Esophagus muscularis mucosa (tissue), 4 donors: ENCODE results near the gene ARHGAP5. TPM values are rescaled to one million over a fixed set of nuclear protein-coding genes. Genes with fewer than 3 reads are reported as not detected.
A peak's percentile ranks its signal among the peaks of the same experiment; 100 is the strongest.
"Not testable (repeated sequence)": the region's sequence is repeated elsewhere in the genome, so short reads cannot be mapped to it uniquely, and the experiment has no call there.

Experiments
- DNase-seq: peaks from one replicate; pipeline ENCODE4 v3.0.0-alpha.2; 2017; ENCODE audit errors: extremely low spot score
- H3K27ac ChIP-seq, 4 donors: fragments of 200-600 bp; sonication (generic); replicated peaks in 1 of 4; 1 replicate in 3 of 4; 2 replicates in 1 of 4; pipeline ENCODE4 v1.5.1; 2016 to 2019; ENCODE audit warnings: mild to moderate bottlenecking in 1 of 4
- H3K27me3 ChIP-seq, 4 donors: fragments of 200-600 bp; sonication (generic); one replicate each; pipeline versions ENCODE4 v1.5.1 to v1.6.0; 2016 to 2019
- H3K36me3 ChIP-seq, 4 donors: fragments of 200-600 bp; sonication (generic); one replicate each; pipeline ENCODE4 v1.5.1; 2016 to 2019
- H3K4me1 ChIP-seq, 4 donors: fragments of 200-600 bp; sonication (generic); one replicate each; pipeline ENCODE4 v1.5.1; 2016 to 2019
- H3K4me3 ChIP-seq, 4 donors: fragments of 200-600 bp; sonication (generic); 1 replicate in 2 of 4; 2 replicates in 2 of 4; pipeline ENCODE4 v1.5.1; 2016 to 2019; ENCODE audit warnings: mild to moderate bottlenecking in 4 of 4, moderate library complexity in 1 of 4
- H3K9me3 ChIP-seq, 4 donors: fragments of 200-600 bp; sonication (generic); 1 replicate in 3 of 4; 2 replicates in 1 of 4; pipeline ENCODE4 v1.5.1; 2016 to 2019
- CTCF ChIP-seq, 3 experiments: fragments of 200-600 bp in 2 of 3; fragments of 450-650 bp in 1 of 3; sonication (generic) in 2 of 3; IDR thresholded peaks; one replicate each; pipeline ENCODE4 v1.5.1; 2017 to 2019; ENCODE audit warnings: antibody characterized with exemption in 3 of 3, mild to moderate bottlenecking in 2 of 3, moderate library complexity in 1 of 3
- EP300 ChIP-seq: sonication (generic); formaldehyde crosslinking; IDR thresholded peaks from one replicate; pipeline ENCODE4 v1.6.1; 2017; ENCODE audit warnings: antibody characterized with exemption
- POLR2A ChIP-seq: fragments of 450-650 bp; IDR thresholded peaks from one replicate; pipeline ENCODE4 v1.6.1; 2017; ENCODE audit warnings: antibody characterized with exemption, moderate library complexity, mild to moderate bottlenecking, low read depth
- POLR2AphosphoS5 ChIP-seq, 2 donors: sonication (generic); formaldehyde crosslinking; IDR thresholded peaks; one replicate each; pipeline ENCODE4 v1.6.1; 2017; ENCODE audit warnings: antibody characterized with exemption in 2 of 2
- WGBS: methylation state at CpG from one replicate; pipeline ENCODE4 v1.1.5; 2018; 5-methylcytosine and 5-hydroxymethylcytosine counted together
- intact Hi-C: fragments of 100-400 bp; cut with DNase I; formaldehyde crosslinking; loops from one replicate; pipeline ENCODE4 v1.15.1; 2023
- total RNA-seq, 4 donors: library from RNA; depleted of rRNA; stranded (reverse); fragments of >200 nt; gene quantifications; one replicate each; pipeline versions ENCODE4 v1.1.0 to v1.2.1, GENCODE V29; 2016

The ARHGAP5 gene
- total RNA-seq, 4 donors from 2014 or later: 171 to 223 (median 196) TPM

- WGBS: 61% methylated on average over 1 of the region's 1 CpG
- H3K27ac ChIP-seq: peak overlapping the region; percentile 45 to 61 (median 52)
- no peak for DNase-seq
- intact Hi-C loops: no loop called here
- H3K4me1 ChIP-seq: peaks cover 18 to 35% (median 30%) of the 10 kb centered on the region in 4 donors
- no peak overlapping the region for H3K4me3 ChIP-seq
- H3K9me3 ChIP-seq: no peaks in the 10 kb centered on the region
- TF ChIP-seq POLR2AphosphoS5 (IDR thresholded peaks at IDR 0.05) (no peak), POLR2A (no peak), CTCF (IDR thresholded peaks at IDR 0.05) (no peak), EP300 (no peak)
- H3K36me3 ChIP-seq: peaks cover 0 to 19% (median 13%) of the 10 kb centered on the region in 4 donors
- no peaks in the 10 kb centered on the region for H3K27me3 ChIP-seq
Measured at GRCh38 chr14:32128703-32129102, 51.6 kb downstream of the ARHGAP5 start.

GRCh38 chr14:32129124-32129523 lies 52.0 kb downstream of the ARHGAP5 start:
- intact Hi-C loops: no loop called here
- H3K27ac ChIP-seq: peak overlapping the region; percentile 45 to 61 (median 52)
- H3K4me3 ChIP-seq: no peak overlapping the region
- H3K4me1 ChIP-seq: peaks cover 18 to 30% (median 28%) of the 10 kb centered on the region in 4 donors
- DNase-seq: no peak
- peaks cover 0 to 19% (median 13%) of the 10 kb centered on the region in 4 donors for H3K36me3 ChIP-seq
- 42% methylated on average over 2 of the region's 2 CpGs for WGBS
- no peaks in the 10 kb centered on the region for H3K27me3 ChIP-seq
- no peak for TF ChIP-seq EP300
- H3K9me3 ChIP-seq: no peaks in the 10 kb centered on the region

GRCh38 chr14:32131689-32132088 lies 54.6 kb downstream of the ARHGAP5 start:
- H3K4me3 ChIP-seq, H3K27ac ChIP-seq, H3K9me3 ChIP-seq, H3K27me3 ChIP-seq, DNase-seq, intact Hi-C loops: not testable (repeated sequence)
- Histone ChIP-seq H3K4me1 (peaks cover 18 to 37% (median 22%) of the 10 kb centered on the region in 4 donors), H3K36me3 (peaks cover 0 to 16% (median 11%) of the 10 kb centered on the region in 4 donors)
- WGBS: 94% methylated on average over 5 of the region's 5 CpGs

- no peak overlapping the region for H3K4me3 ChIP-seq
- intact Hi-C loops: no loop called here
- H3K36me3 ChIP-seq: peaks cover 0 to 22% (median 7%) of the 10 kb centered on the region in 4 donors
- H3K27ac ChIP-seq: no peak overlapping the region
- TF ChIP-seq CTCF (IDR thresholded peaks at IDR 0.05) (no peak), POLR2AphosphoS5 (IDR thresholded peaks at IDR 0.05) (no peak), EP300 (no peak), POLR2A (no peak)
- H3K4me1 ChIP-seq: peaks cover 3 to 17% (median 6%) of the 10 kb centered on the region in 4 donors
- no peaks in the 10 kb centered on the region for H3K27me3 ChIP-seq
- H3K9me3 ChIP-seq: peaks cover 0 to 17% (median 10%) of the 10 kb centered on the region in 4 donors
- WGBS: 45% methylated on average over 3 of the region's 3 CpGs
- no peak for DNase-seq
Measured at GRCh38 chr14:32134448-32135097, 57.5 kb downstream of the ARHGAP5 start.

GRCh38 chr14:32136027-32136825 lies 59.1 kb downstream of the ARHGAP5 start:
- H3K27me3 ChIP-seq: no peaks in the 10 kb centered on the region
- peaks cover 0 to 26% (median 3%) of the 10 kb centered on the region in 4 donors for H3K36me3 ChIP-seq
- WGBS: 94% methylated on average over 2 of the region's 2 CpGs
- H3K27ac ChIP-seq: no peak overlapping the region
- peaks cover 0 to 17% (median 10%) of the 10 kb centered on the region in 4 donors for H3K9me3 ChIP-seq
- intact Hi-C loops: no loop called here
- TF ChIP-seq CTCF (IDR thresholded peaks at IDR 0.05) (no peak), EP300 (no peak)
- no peak overlapping the region for H3K4me3 ChIP-seq
- peaks cover 0 to 8% (median 0%) of the 10 kb centered on the region in 4 donors for H3K4me1 ChIP-seq
- DNase-seq: no peak
